Raji (cell line): ENCODE data around the gene ZNF334.

Experiments
- POLR2A ChIP-seq: IDR thresholded peaks from 2 replicates; pipeline ENCODE4 v1.6.1; 2011; ENCODE audit warnings: low read depth, low read length, control low read depth; ENCODE audit not compliant: insufficient read depth

Gene ZNF334

GRCh38 chr20:46550461-46550860 is 37.1 kb upstream of the ZNF334 start, which contains the start of gene OCSTAMP:
Gene OCSTAMP (minus strand): TSS chr20:46550654. CDS start chr20:46550560, 94 bp downstream.
- TF ChIP-seq POLR2A: no peak

GRCh38 chr20:46549188-46549972 is 36.0 kb upstream of the ZNF334 start:
- no peak for TF ChIP-seq POLR2A

GRCh38 chr20:46548688-46549087 is 35.3 kb upstream of the ZNF334 start:
- TF ChIP-seq POLR2A: no peak

- TF ChIP-seq POLR2A: no peak
Observed at GRCh38 chr20:46547995-46548394, 34.6 kb upstream of the ZNF334 start.

GRCh38 chr20:46546936-46547335 is 33.6 kb upstream of the ZNF334 start:
- TF ChIP-seq POLR2A: no peak

DNA sequence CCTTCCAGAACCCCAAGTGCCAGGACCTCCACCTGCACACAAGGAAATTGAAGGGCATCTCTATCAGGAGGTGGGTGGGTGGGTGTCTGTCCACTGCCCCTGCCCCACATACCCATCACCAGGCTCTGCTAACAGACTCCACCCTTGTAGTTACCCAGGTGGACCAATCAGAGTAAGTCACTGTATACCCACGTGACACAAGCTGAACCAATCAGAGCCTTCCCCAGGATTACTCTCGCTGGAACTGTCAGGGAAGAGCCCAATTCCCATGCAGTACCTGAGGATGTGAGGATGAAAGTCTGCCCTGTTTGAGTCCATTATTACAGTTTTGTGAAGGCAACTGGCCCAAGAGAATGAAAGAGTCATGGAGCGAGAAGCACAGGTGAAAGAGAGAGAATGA is 32.9 kb upstream of the ZNF334 start:
- TF ChIP-seq POLR2A: no peak

GRCh38 chr20:46545827-46546138 is 32.4 kb upstream of the ZNF334 start:
- TF ChIP-seq POLR2A: no peak

GRCh38 chr20:46545077-46545826 is 31.9 kb upstream of the ZNF334 start:
- TF ChIP-seq POLR2A: no peak

DNA sequence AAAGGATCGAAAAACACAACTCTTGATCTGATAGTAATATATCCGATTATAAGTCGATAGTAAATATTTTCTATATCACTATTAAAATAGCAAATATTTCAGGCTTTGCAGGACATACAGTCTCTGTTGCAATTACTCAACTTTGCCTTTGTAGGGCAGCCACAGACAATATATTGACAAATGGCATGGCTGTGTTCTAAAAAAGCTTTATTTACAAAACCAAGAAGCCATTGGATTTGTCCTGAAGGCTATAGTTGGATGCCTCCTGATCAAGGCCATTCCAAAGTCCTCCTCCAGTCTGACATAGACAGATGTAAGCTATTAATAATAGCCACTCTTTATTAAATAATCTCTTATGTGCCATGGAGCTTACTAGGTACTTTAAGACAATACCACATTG is 31.2 kb upstream of the ZNF334 start:
- no peak for TF ChIP-seq POLR2A

DNA sequence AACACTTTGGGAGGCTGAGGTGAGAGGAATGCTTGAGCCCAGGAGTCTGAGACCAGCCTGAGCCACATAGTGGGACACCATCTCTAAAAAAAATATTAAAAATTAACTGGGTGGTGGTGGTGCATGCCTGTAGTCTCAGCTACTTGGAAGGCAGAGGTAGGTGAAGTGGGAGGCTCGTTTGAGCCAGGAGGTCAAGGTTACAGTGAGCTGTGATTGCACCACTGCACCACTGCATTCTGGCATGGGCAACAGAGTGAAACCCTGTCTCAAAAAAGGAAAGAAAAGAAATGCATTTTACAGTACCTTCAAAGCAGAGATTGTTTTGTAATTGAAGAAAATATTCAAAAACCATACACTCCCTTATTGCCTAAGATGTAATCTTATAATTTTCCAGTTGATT is 30.6 kb upstream of the ZNF334 start:
- TF ChIP-seq POLR2A: no peak

GRCh38 chr20:46543033-46543432 is 29.7 kb upstream of the ZNF334 start:
- no peak for TF ChIP-seq POLR2A

GRCh38 chr20:46541229-46541935 is 28.0 kb upstream of the ZNF334 start:
- TF ChIP-seq POLR2A: no peak

GRCh38 chr20:46539113-46539512 is 25.8 kb upstream of the ZNF334 start:
- TF ChIP-seq POLR2A: no peak

- TF ChIP-seq POLR2A: no peak
Observed at GRCh38 chr20:46530640-46531039, 17.3 kb upstream of the ZNF334 start.

- TF ChIP-seq POLR2A: no peak
Observed at GRCh38 chr20:46523696-46524328, 10.5 kb upstream of the ZNF334 start.

- TF ChIP-seq POLR2A: no peak
Observed at GRCh38 chr20:46523108-46523507, 9.7 kb upstream of the ZNF334 start.

- no peak for TF ChIP-seq POLR2A
Observed at GRCh38 chr20:46520976-46521579, 7.7 kb upstream of the ZNF334 start.
